ENCODE measurements around the gene MRPL24. TPM values are rescaled to one million over a fixed set of nuclear protein-coding genes. Genes with fewer than 3 reads are reported as not detected.

The MRPL24 gene
- total RNA-seq, 1 donor from 2014 or later, result 41.8 TPM

- H3K27me3 ChIP-seq, result peaks cover 29% of the 10 kb centered on the region
- DNase-seq (no peak), ATAC-seq (no peak)
- no peaks in the 10 kb centered on the region for H3K36me3 ChIP-seq
- H3K27ac ChIP-seq, result no peak overlapping the region
- no peak for TF ChIP-seq CTCF (IDR thresholded peaks at IDR 0.05)
- no peaks in the 10 kb centered on the region for H3K9me3 ChIP-seq
- intact Hi-C loops (cut with DNase I), result loop anchor here (5.0 kb wide), 1 partner anchor 33 kb away; the partner anchor contains the start of genes ISG20L2 and METTL25B
- H3K4me3 ChIP-seq, result no peak overlapping the region
- H3K4me1 ChIP-seq, result peaks cover 10% of the 10 kb centered on the region
These were observed 46.8 kb downstream of the MRPL24 start for GRCh38 chr1:156693848-156694689.

- no peak for TF ChIP-seq CTCF (IDR thresholded peaks at IDR 0.05)
- DNase-seq, result no peak
- H3K4me1 ChIP-seq, result peaks cover 10% of the 10 kb centered on the region
- intact Hi-C loops (cut with DNase I), result loop anchor here (5.0 kb wide), 1 partner anchor 34 kb away; the partner anchor contains the start of genes ISG20L2 and METTL25B
- ATAC-seq, result peak; percentile 62
- H3K36me3 ChIP-seq, result no peaks in the 10 kb centered on the region
- no peaks in the 10 kb centered on the region for H3K9me3 ChIP-seq
- H3K27ac ChIP-seq, result no peak overlapping the region
- H3K4me3 ChIP-seq, result no peak overlapping the region
- H3K27me3 ChIP-seq, result peaks cover 34% of the 10 kb centered on the region
These were observed 47.7 kb downstream of the MRPL24 start for GRCh38 chr1:156692925-156693847.

- H3K4me1 ChIP-seq, result peaks cover 10% of the 10 kb centered on the region
- H3K9me3 ChIP-seq, result no peaks in the 10 kb centered on the region
- ATAC-seq (peak; percentile 10), DNase-seq (no peak)
- intact Hi-C loops (cut with DNase I), result loop anchor here (5.0 kb wide), 1 partner anchor 35 kb away; the partner anchor contains the start of genes ISG20L2 and METTL25B
- no peak overlapping the region for H3K27ac ChIP-seq
- peaks cover 37% of the 10 kb centered on the region for H3K27me3 ChIP-seq
- H3K36me3 ChIP-seq, result no peaks in the 10 kb centered on the region
- no peak overlapping the region for H3K4me3 ChIP-seq
- TF ChIP-seq CTCF (IDR thresholded peaks at IDR 0.05), result no peak
These were observed 48.4 kb downstream of the MRPL24 start for GRCh38 chr1:156692441-156692924.

- peak; percentile 75 for DNase-seq
- peak; percentile 54 for ATAC-seq
- Histone ChIP-seq H3K36me3 (no peaks in the 10 kb centered on the region), H3K9me3 (no peaks in the 10 kb centered on the region), H3K4me3 (no peak overlapping the region), H3K4me1 (peaks cover 10% of the 10 kb centered on the region), H3K27ac (no peak overlapping the region), H3K27me3 (peaks cover 41% of the 10 kb centered on the region)
- no peak for TF ChIP-seq CTCF (IDR thresholded peaks at IDR 0.05)
- intact Hi-C loops (cut with DNase I), result loop anchor here (5.0 kb wide), 1 partner anchor 35 kb away; the partner anchor contains the start of genes ISG20L2 and METTL25B
These were observed 49.0 kb downstream of the MRPL24 start for GRCh38 chr1:156691665-156692440.

GRCh38 chr1:156691191-156691590 is 49.7 kb downstream of the MRPL24 start:
- Histone ChIP-seq H3K27ac (no peak overlapping the region), H3K4me3 (no peak overlapping the region), H3K27me3 (peaks cover 45% of the 10 kb centered on the region), H3K9me3 (no peaks in the 10 kb centered on the region), H3K4me1 (peaks cover 10% of the 10 kb centered on the region), H3K36me3 (no peaks in the 10 kb centered on the region)
- no peak for DNase-seq
- TF ChIP-seq CTCF (IDR thresholded peaks at IDR 0.05), result no peak
- ATAC-seq, result no peak
- intact Hi-C loops (cut with DNase I), result loop anchor here (5.0 kb wide), 1 partner anchor 36 kb away; the partner anchor contains the start of genes ISG20L2 and METTL25B
